ENCODE data around the gene VTA1. TPM values are rescaled to one million over a fixed set of nuclear protein-coding genes. Genes with fewer than 3 reads are reported as not detected.

The VTA1 gene
- total RNA-seq, 1 donor from 2014 or later: 43.5 TPM

DNA sequence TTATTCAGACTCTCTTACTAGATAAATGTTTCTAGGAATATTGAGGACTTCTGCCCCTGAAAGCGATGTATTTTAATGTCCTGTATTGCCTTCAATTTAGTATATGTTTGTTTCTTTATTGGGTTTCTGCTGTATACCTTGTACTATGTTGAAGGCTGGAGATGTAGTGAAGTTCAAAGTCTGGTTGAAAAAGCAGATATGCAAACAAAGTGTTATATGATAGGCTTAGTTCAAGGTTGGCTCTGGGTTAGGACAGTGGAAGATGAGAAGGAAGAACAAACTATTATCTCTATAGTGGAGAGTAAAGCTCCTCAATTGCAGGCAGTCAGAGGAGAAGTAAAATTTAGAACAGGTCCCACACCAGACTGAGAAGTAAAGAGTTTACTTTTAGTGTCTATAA is 118.4 kb downstream of the VTA1 start:
- intact Hi-C loops (cut with micrococcal nuclease): no loop called here

DNA sequence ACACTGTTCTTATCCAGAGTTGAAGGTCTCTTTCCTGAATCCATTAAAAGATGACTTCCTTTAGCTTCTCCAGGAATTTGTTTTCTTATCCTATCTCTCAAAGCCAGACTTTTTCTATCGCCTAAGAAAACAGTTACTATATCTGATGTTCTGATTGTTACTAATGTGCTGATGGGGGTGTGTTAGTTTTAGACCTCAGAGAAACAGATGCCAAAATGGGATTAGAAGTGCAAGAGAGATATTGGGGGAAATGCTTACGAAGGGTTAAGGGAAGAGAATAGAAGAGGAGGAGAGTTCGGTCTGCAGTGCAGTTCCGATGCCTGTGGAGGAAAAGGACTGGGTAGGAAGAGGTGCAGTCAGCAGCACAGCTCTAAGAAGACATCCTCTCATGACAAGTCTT is 119.0 kb downstream of the VTA1 start:
- intact Hi-C loops (cut with micrococcal nuclease): no loop called here

GRCh38 chr6:142271476-142271875 is 124.4 kb downstream of the VTA1 start:
- intact Hi-C loops (cut with micrococcal nuclease): no loop called here

Other genes with a start within 250 kb of the VTA1 start
- gene GJE1, start 14.3 kb upstream of the VTA1 start, total RNA-seq: not detected in 2 replicates
- not detected in 2 replicates for gene NMBR, start 141 bp upstream of the VTA1 start, total RNA-seq
- gene ADGRG6, start 154.7 kb downstream of the VTA1 start, total RNA-seq: not detected in 2 replicates